Spleen (tissue), 11 donors: ENCODE data around the gene SYCP2. TPM values are rescaled to one million over a fixed set of nuclear protein-coding genes. Genes with fewer than 3 reads are reported as not detected.

Source experiments
- DNase-seq: peaks from one replicate; pipeline ENCODE4 v3.0.0-alpha.2; 2020
- H3K27ac ChIP-seq, 8 donors: fragments of 200-600 bp; sonication (generic) in 7 of 8; 1 replicate in 4 of 8; 2 replicates in 4 of 8; pipeline versions ENCODE4 v1.5.0 to v1.8.0; 2016 to 2021; ENCODE audit warnings: inconsistent platforms in 4 of 8, mild to moderate bottlenecking in 4 of 8, moderate library complexity in 1 of 8
- H3K27me3 ChIP-seq, 7 donors: fragments of 200-600 bp; sonication (generic) in 6 of 7; replicated peaks in 1 of 7; 1 replicate in 4 of 7; 2 replicates in 3 of 7; pipeline versions ENCODE4 v1.5.0 to v1.8.0; 2016 to 2021; ENCODE audit warnings: inconsistent platforms in 3 of 7, mild to moderate bottlenecking in 1 of 7
- H3K36me3 ChIP-seq, 6 donors: fragments of 200-600 bp; sonication (generic) in 5 of 6; 1 replicate in 4 of 6; 2 replicates in 2 of 6; pipeline versions ENCODE4 v1.5.0 to v1.8.0; 2016 to 2021; ENCODE audit warnings: inconsistent platforms in 2 of 6
- H3K4me1 ChIP-seq, 6 donors: fragments of 200-600 bp; sonication (generic) in 5 of 6; 1 replicate in 3 of 6; 2 replicates in 3 of 6; pipeline versions ENCODE4 v1.5.0 to v1.8.0; 2016 to 2021; ENCODE audit warnings: inconsistent platforms in 3 of 6
- H3K4me3 ChIP-seq, 8 donors: fragments of 200-600 bp; sonication (generic) in 7 of 8; 1 replicate in 4 of 8; 2 replicates in 4 of 8; pipeline versions ENCODE4 v1.5.0 to v1.8.0; 2016 to 2021; ENCODE audit warnings: inconsistent platforms in 4 of 8, mild to moderate bottlenecking in 4 of 8, moderate library complexity in 2 of 8
- H3K9me3 ChIP-seq, 8 donors: fragments of 200-600 bp; sonication (generic) in 7 of 8; 1 replicate in 4 of 8; 2 replicates in 4 of 8; pipeline versions ENCODE4 v1.5.0 to v1.8.0; 2016 to 2021; ENCODE audit warnings: inconsistent platforms in 4 of 8
- POLR2A ChIP-seq, 3 donors: fragments of 450-650 bp; IDR thresholded peaks; one replicate each; pipeline ENCODE4 v1.5.1; 2017; ENCODE audit warnings: antibody characterized with exemption in 3 of 3, mild to moderate bottlenecking in 1 of 3
- POLR2AphosphoS5 ChIP-seq, 3 donors: sonication (generic); formaldehyde crosslinking; IDR thresholded peaks; one replicate each; pipeline ENCODE4 v1.5.1; 2017; ENCODE audit warnings: antibody characterized with exemption in 3 of 3
- WGBS, 5 donors: extraction: QIAGEN DNeasy Blood & Tissue Kit in 3 of 5; methylation state at CpG; one replicate each; pipeline versions ENCODE4 v1.1.5 to v1.1.7; 2013 to 2018; 5-methylcytosine and 5-hydroxymethylcytosine counted together
- intact Hi-C: fragments of 100-400 bp; cut with DNase I; formaldehyde crosslinking; loops from one replicate; pipeline ENCODE4 v1.15.0; 2023; ENCODE audit warnings: low total_unique reads
- polyA plus RNA-seq, 3 donors: library from polyadenylated mRNA; stranded (reverse); fragments of 200-250 nt; gene quantifications; one replicate each; pipeline ENCODE4 v1.2.1, GENCODE V29; 2013
- total RNA-seq, 7 donors: library from RNA; depleted of rRNA in 3 of 7; stranded (reverse); fragments of >200 nt in 3 of 7; fragmentation: NEBNext Ultra II Directional in 4 of 7; extraction: Animal tissue kit (Norgen Biotek cat#: 25700) in 4 of 7; gene quantifications; one replicate each; pipeline versions ENCODE4 v1.1.0 to v1.2.1, GENCODE V29; 2016 to 2021
- TF ChIP-seq, protein P1 (sequence below), 11 experiments: fragments of 200-600 bp in 7 of 11; fragments of 450-650 bp in 4 of 11; sonication (generic) in 4 of 11; IDR thresholded peaks in 8 of 11; conservative IDR thresholded peaks in 3 of 11; 1 replicate in 7 of 11; 2 replicates in 4 of 11; pipeline versions ENCODE4 v1.4.0 to v1.8.0; 2016 to 2021; ENCODE audit warnings: antibody characterized with exemption in 11 of 11, inconsistent platforms in 4 of 11, mild to moderate bottlenecking in 1 of 11
- donor health status: healthy with polysubstance abuse.
- donor health status: DM: no; HTN: no; CAD: no; lungs with moderate emphysema.
- donor health status: DM: no; HTN: no; CAD: no.
- donor health status: Bipolar disorder and iron deficiency.
- donor health status: healthy.
- donor health status: DM: no; HTN: no; CAD: no.
- donor health status: DM: yes; HTN: yes; CAD: no.

SYCP2 gene
- total and polyA plus RNA-seq, 10 donors: 1.5 to 9.1 (median 4.9) TPM

DNA sequence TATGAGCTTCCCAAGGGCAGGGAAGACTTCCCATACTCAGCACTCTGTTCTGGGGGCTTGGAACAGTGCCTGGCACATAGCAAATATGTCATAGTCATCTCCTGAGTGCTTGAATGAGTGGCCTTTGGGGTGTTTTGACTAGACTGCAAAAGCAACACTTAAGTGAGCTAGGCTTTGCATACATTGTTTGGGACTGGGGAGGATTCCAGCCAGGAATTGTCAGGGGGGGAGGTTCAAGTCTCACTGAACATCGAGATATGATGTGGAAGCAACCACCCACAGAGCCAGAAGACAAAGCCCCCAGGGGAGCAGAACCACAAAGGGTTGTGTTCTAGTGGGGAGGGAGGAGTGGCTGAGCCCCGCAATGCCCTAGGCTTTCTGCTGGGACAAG is 98.4 kb downstream of the SYCP2 start:
- no peaks in the 10 kb centered on the region for H3K9me3 ChIP-seq
- no peak overlapping the region for H3K4me3 ChIP-seq
- DNase-seq: peak; percentile 22
- no peaks in the 10 kb centered on the region for H3K36me3 ChIP-seq
- H3K4me1 ChIP-seq: peaks cover 4 to 33% (median 17%) of the 10 kb centered on the region in 6 donors
- H3K27ac ChIP-seq: peak overlapping the region in 4 of 8 donors; percentile 9 to 27 (median 23)
- intact Hi-C loops: no loop called here
- TF ChIP-seq POLR2AphosphoS5 (IDR thresholded peaks at IDR 0.05): no peak
- TF ChIP-seq, protein P1, sequence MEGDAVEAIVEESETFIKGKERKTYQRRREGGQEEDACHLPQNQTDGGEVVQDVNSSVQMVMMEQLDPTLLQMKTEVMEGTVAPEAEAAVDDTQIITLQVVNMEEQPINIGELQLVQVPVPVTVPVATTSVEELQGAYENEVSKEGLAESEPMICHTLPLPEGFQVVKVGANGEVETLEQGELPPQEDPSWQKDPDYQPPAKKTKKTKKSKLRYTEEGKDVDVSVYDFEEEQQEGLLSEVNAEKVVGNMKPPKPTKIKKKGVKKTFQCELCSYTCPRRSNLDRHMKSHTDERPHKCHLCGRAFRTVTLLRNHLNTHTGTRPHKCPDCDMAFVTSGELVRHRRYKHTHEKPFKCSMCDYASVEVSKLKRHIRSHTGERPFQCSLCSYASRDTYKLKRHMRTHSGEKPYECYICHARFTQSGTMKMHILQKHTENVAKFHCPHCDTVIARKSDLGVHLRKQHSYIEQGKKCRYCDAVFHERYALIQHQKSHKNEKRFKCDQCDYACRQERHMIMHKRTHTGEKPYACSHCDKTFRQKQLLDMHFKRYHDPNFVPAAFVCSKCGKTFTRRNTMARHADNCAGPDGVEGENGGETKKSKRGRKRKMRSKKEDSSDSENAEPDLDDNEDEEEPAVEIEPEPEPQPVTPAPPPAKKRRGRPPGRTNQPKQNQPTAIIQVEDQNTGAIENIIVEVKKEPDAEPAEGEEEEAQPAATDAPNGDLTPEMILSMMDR (IDR thresholded peaks at IDR 0.05 in 8 of 11, conservative IDR thresholded peaks at IDR 0.05 in 3 of 11): no peak
- no peak for TF ChIP-seq POLR2A (IDR thresholded peaks at IDR 0.05)
- H3K27me3 ChIP-seq: peaks cover 0 to 81% (median 0%) of the 10 kb centered on the region in 7 donors
- 43 to 80% (median 51%) methylated on average over 2 of the region's 2 CpGs for WGBS, 5 donors

DNA sequence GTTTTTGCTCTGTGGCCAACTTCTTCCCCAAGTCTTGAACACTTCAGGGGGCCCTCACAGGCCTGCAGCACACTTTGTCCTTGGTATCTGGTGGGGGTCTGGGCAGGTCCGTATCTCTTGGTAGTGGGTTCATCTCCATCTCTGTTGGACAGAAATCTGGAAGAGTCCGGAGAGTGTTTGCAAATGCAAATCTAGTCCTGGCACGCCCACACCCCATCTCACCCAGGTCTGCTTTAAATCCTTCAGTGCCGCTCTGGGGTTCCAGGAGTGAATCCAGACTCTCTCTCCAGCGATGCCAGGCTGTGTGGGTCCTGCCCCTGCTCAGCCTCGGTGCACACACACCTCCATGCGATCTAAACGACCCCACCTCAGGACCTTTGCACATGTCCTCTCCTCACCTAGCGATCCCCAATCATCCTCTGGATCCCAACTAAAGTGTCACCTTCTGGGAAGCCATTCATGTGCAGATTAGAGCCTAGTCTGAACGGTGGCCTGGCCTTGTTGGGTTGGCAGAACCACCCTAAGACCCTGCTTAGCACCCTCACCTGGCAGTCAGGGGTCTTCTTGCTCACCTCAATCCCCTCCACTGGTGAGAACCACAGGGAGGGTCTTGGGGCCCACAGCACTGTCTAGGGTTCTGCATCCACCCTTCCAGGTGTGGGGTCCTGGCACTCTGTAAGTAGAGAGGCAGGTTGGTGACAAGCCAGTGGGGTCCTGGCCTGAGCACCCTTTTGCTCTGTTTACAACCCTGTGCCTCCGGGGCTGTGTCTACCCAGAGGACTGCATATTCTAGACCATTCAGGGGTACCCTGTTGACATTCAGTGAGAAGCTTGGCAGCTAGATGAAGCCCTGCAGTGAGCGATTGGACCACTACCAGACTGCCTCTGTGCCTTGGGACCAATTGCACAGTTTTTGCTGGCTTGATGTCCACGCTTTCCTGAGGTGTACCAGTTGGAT is 100.8 kb downstream of the SYCP2 start:
- H3K4me1 ChIP-seq: peaks cover 4 to 29% (median 15%) of the 10 kb centered on the region in 6 donors
- no peak overlapping the region for H3K27ac ChIP-seq
- no peak overlapping the region for H3K4me3 ChIP-seq
- no peaks in the 10 kb centered on the region for H3K36me3 ChIP-seq
- TF ChIP-seq POLR2AphosphoS5 (IDR thresholded peaks at IDR 0.05): no peak
- TF ChIP-seq, protein P1 (IDR thresholded peaks at IDR 0.05 in 8 of 11, conservative IDR thresholded peaks at IDR 0.05 in 3 of 11): no peak
- TF ChIP-seq POLR2A (IDR thresholded peaks at IDR 0.05): no peak
- DNase-seq: peak; percentile 46
- no peaks in the 10 kb centered on the region for H3K9me3 ChIP-seq
- 82 to 86% (median 84%) methylated on average over 13 of the region's 13 CpGs for WGBS, 5 donors
- H3K27me3 ChIP-seq: peaks cover 0 to 73% (median 0%) of the 10 kb centered on the region in 7 donors
- intact Hi-C loops: no loop called here

DNA sequence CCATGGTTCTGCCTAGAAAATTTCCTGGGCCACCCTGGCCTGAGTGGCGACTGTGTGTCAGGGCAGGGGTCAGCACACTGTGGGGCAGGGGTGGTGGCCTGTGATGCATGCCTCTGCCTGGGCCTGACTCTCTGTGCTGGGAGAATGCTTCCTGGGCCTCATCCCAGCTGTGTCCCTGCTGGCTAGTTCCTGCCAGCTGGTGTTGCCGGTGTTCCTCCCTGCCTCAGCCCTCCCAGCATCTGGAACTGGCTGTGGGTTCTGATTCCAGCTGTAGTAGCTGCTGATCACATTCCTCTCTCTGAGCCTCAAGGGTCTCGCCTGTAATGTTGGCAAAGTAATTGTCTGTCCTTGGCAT is 101.5 kb downstream of the SYCP2 start:
- Histone ChIP-seq H3K27me3 (peaks cover 0 to 72% (median 0%) of the 10 kb centered on the region in 7 donors), H3K4me3 (no peak overlapping the region), H3K9me3 (no peaks in the 10 kb centered on the region), H3K4me1 (peaks cover 4 to 21% (median 14%) of the 10 kb centered on the region in 6 donors), H3K36me3 (no peaks in the 10 kb centered on the region), H3K27ac (no peak overlapping the region)
- peak; percentile 24 for DNase-seq
- WGBS, 5 donors: 55 to 84% (median 77%) methylated on average over 2 to 3 of the region's 3 CpGs
- TF ChIP-seq, protein P1 (IDR thresholded peaks at IDR 0.05 in 8 of 11, conservative IDR thresholded peaks at IDR 0.05 in 3 of 11): no peak
- TF ChIP-seq POLR2A (IDR thresholded peaks at IDR 0.05) (no peak), POLR2AphosphoS5 (IDR thresholded peaks at IDR 0.05) (no peak)
- intact Hi-C loops: no loop called here
